ENCODE measurements around the gene PLEKHA4.

GRCh38 chr19:48872182-48872883, 3.9 kb upstream of the PLEKHA4 start, which contains the start of gene PPP1R15A:
- peak; percentile 99 to 100 for TF ChIP-seq POLR2A (IDR thresholded peaks at IDR 0.05)
- TF ChIP-seq POLR2AphosphoS5 (IDR thresholded peaks at IDR 0.05): peak; percentile 99 to 100 (median 99)

Measured in suprapubic skin (tissue), 4 donors.